Activated naive CD4-positive, alpha-beta T cell treated with anti-CD3 and anti-CD28 coated beads, Interleukin-2, amount 10 ng/mL, durations not matched to agents 7 days and 5 days (primary cell): Measurements from ENCODE around the gene BCL2A1.
"Not testable (repeated sequence)": the region's sequence is repeated elsewhere in the genome, so short reads cannot be mapped to it uniquely, and the experiment has no call there.

Experiments used
- CTCF ChIA-PET: fragments of 350-600 bp; sonication (Branson Sonifier 250); formaldehyde crosslinking; loops from one replicate; lab custom pipeline; 2021; ENCODE audit warnings: antibody characterized with exemption; lab: Charles Lee
- DNase-seq: peaks from one replicate; pipeline ENCODE4 v3.0.0-alpha.2; 2020
- H3K27ac Mint-ChIP-seq: one replicate; pipeline ENCODE4 v1.8.0; 2021; ENCODE audit warnings: mild to moderate bottlenecking, moderate library complexity, mixed read lengths
- H3K27me3 Mint-ChIP-seq: one replicate; pipeline ENCODE4 v1.8.0; 2021; ENCODE audit warnings: mild to moderate bottlenecking, mixed read lengths
- H3K36me3 Mint-ChIP-seq: one replicate; pipeline ENCODE4 v1.8.0; 2021; ENCODE audit warnings: mixed read lengths
- H3K4me1 Mint-ChIP-seq: one replicate; pipeline ENCODE4 v1.8.0; 2021; ENCODE audit warnings: mixed read lengths
- H3K4me3 Mint-ChIP-seq: one replicate; pipeline ENCODE4 v1.8.0; 2021; ENCODE audit warnings: mild to moderate bottlenecking, moderate library complexity, mixed read lengths
- H3K9me3 Mint-ChIP-seq: one replicate; pipeline ENCODE4 v1.8.0; 2021; ENCODE audit warnings: mixed read lengths

BCL2A1 gene

GRCh38 chr15:79970624-79971434 is at the start of gene BCL2A1:
Gene BCL2A1, minus strand, starts transcription at chr15:79971196. Its CDS starts 77 bp downstream, at chr15:79971119.
- Mint-ChIP-seq H3K27ac (peak within 1 kb of the TSS; percentile 97), H3K36me3 (peaks cover 14% of the 10 kb centered on the region), H3K4me1 (peaks cover 59% of the 10 kb centered on the region), H3K9me3 (no peaks in the 10 kb centered on the region), H3K27me3 (no peaks in the 10 kb centered on the region), H3K4me3 (peak within 1 kb of the TSS; percentile 84)
- CTCF ChIA-PET, result interaction anchor here (1.3 kb wide), 1 partner anchor 47 kb away, joined by 4 read pairs; no protein-coding TSS in a partner anchor
- peak; percentile 70 for DNase-seq

- H3K4me1 Mint-ChIP-seq, result peaks cover 22% of the 10 kb centered on the region
- H3K9me3 Mint-ChIP-seq, result peaks cover 7% of the 10 kb centered on the region
- H3K27ac Mint-ChIP-seq, result no peak overlapping the region
- H3K4me3 Mint-ChIP-seq, result no peak overlapping the region
- no peak for DNase-seq
- H3K36me3 Mint-ChIP-seq, result no peaks in the 10 kb centered on the region
- CTCF ChIA-PET, result no interaction called here
- H3K27me3 Mint-ChIP-seq, result no peaks in the 10 kb centered on the region
These were observed 49.7 kb upstream of the BCL2A1 start for GRCh38 chr15:80020731-80021130.

GRCh38 chr15:80020149-80020548 is 49.2 kb upstream of the BCL2A1 start:
- H3K27ac Mint-ChIP-seq, DNase-seq, H3K4me3 Mint-ChIP-seq, H3K36me3 Mint-ChIP-seq, H3K27me3 Mint-ChIP-seq, CTCF ChIA-PET, H3K9me3 Mint-ChIP-seq: not testable (repeated sequence)
- peaks cover 17% of the 10 kb centered on the region for H3K4me1 Mint-ChIP-seq

- Mint-ChIP-seq H3K27me3 (no peaks in the 10 kb centered on the region), H3K4me3 (no peak overlapping the region), H3K27ac (no peak overlapping the region), H3K4me1 (peaks cover 17% of the 10 kb centered on the region), H3K36me3 (no peaks in the 10 kb centered on the region), H3K9me3 (peaks cover 7% of the 10 kb centered on the region)
- CTCF ChIA-PET, result no interaction called here
- no peak for DNase-seq
These were observed 48.3 kb upstream of the BCL2A1 start for GRCh38 chr15:80019168-80019745.

GRCh38 chr15:80017139-80017538 is 46.1 kb upstream of the BCL2A1 start:
- CTCF ChIA-PET, H3K36me3 Mint-ChIP-seq, H3K27ac Mint-ChIP-seq, H3K4me3 Mint-ChIP-seq, H3K4me1 Mint-ChIP-seq, H3K27me3 Mint-ChIP-seq, DNase-seq, H3K9me3 Mint-ChIP-seq: not testable (repeated sequence)

- H3K36me3 Mint-ChIP-seq, H3K27ac Mint-ChIP-seq, H3K27me3 Mint-ChIP-seq, H3K4me3 Mint-ChIP-seq, H3K4me1 Mint-ChIP-seq, H3K9me3 Mint-ChIP-seq, DNase-seq, CTCF ChIA-PET: not testable (repeated sequence)
These were observed 45.5 kb upstream of the BCL2A1 start for GRCh38 chr15:80016506-80016905.

- Mint-ChIP-seq H3K9me3 (peaks cover 3% of the 10 kb centered on the region), H3K36me3 (no peaks in the 10 kb centered on the region), H3K4me1 (peaks cover 7% of the 10 kb centered on the region), H3K27ac (no peak overlapping the region), H3K27me3 (peaks cover 5% of the 10 kb centered on the region), H3K4me3 (no peak overlapping the region)
- no peak for DNase-seq
- CTCF ChIA-PET, result no interaction called here
These were observed 44.2 kb upstream of the BCL2A1 start for GRCh38 chr15:80015156-80015555.

GRCh38 chr15:80014186-80014585 is 43.2 kb upstream of the BCL2A1 start:
- H3K27ac Mint-ChIP-seq, H3K27me3 Mint-ChIP-seq, CTCF ChIA-PET, DNase-seq, H3K4me3 Mint-ChIP-seq, H3K9me3 Mint-ChIP-seq, H3K4me1 Mint-ChIP-seq, H3K36me3 Mint-ChIP-seq: not testable (repeated sequence)

GRCh38 chr15:80012060-80012726 is 41.2 kb upstream of the BCL2A1 start:
- Mint-ChIP-seq H3K27ac (no peak overlapping the region), H3K36me3 (no peaks in the 10 kb centered on the region), H3K9me3 (peaks cover 3% of the 10 kb centered on the region), H3K4me1 (no peaks in the 10 kb centered on the region), H3K27me3 (peaks cover 5% of the 10 kb centered on the region), H3K4me3 (no peak overlapping the region)
- CTCF ChIA-PET, result no interaction called here
- no peak for DNase-seq

GRCh38 chr15:80011596-80011995 is 40.6 kb upstream of the BCL2A1 start:
- no peaks in the 10 kb centered on the region for H3K36me3 Mint-ChIP-seq
- H3K4me1 Mint-ChIP-seq, result no peaks in the 10 kb centered on the region
- H3K27ac Mint-ChIP-seq, result no peak overlapping the region
- CTCF ChIA-PET, result no interaction called here
- no peak overlapping the region for H3K4me3 Mint-ChIP-seq
- no peak for DNase-seq
- H3K27me3 Mint-ChIP-seq, result peaks cover 5% of the 10 kb centered on the region
- H3K9me3 Mint-ChIP-seq, result no peaks in the 10 kb centered on the region

GRCh38 chr15:80011041-80011523 is 40.1 kb upstream of the BCL2A1 start:
- H3K27ac Mint-ChIP-seq, H3K4me1 Mint-ChIP-seq, H3K27me3 Mint-ChIP-seq, DNase-seq, H3K36me3 Mint-ChIP-seq, CTCF ChIA-PET, H3K4me3 Mint-ChIP-seq, H3K9me3 Mint-ChIP-seq: not testable (repeated sequence)

GRCh38 chr15:80010131-80010673 is 39.2 kb upstream of the BCL2A1 start:
- no peak overlapping the region for H3K27ac Mint-ChIP-seq
- no peaks in the 10 kb centered on the region for H3K9me3 Mint-ChIP-seq
- CTCF ChIA-PET, result no interaction called here
- H3K4me3 Mint-ChIP-seq, result no peak overlapping the region
- no peaks in the 10 kb centered on the region for H3K36me3 Mint-ChIP-seq
- H3K27me3 Mint-ChIP-seq, result peaks cover 5% of the 10 kb centered on the region
- H3K4me1 Mint-ChIP-seq, result no peaks in the 10 kb centered on the region
- DNase-seq, result no peak

GRCh38 chr15:80007532-80007931 is 36.5 kb upstream of the BCL2A1 start:
- no peak for DNase-seq
- Mint-ChIP-seq H3K9me3 (no peaks in the 10 kb centered on the region), H3K4me3 (no peak overlapping the region), H3K27ac (no peak overlapping the region), H3K36me3 (no peaks in the 10 kb centered on the region), H3K4me1 (no peaks in the 10 kb centered on the region), H3K27me3 (no peaks in the 10 kb centered on the region)
- CTCF ChIA-PET, result interaction anchor here (1.3 kb wide), 1 partner anchor 154 kb away, joined by 5 read pairs; no protein-coding TSS in a partner anchor

GRCh38 chr15:80006946-80007345 is 36.0 kb upstream of the BCL2A1 start:
- no peak for DNase-seq
- H3K27ac Mint-ChIP-seq, result no peak overlapping the region
- H3K4me1 Mint-ChIP-seq, result no peaks in the 10 kb centered on the region
- H3K4me3 Mint-ChIP-seq, result no peak overlapping the region
- CTCF ChIA-PET, result interaction anchor here (1.2 to 1.3 kb wide), 2 partner anchors 14 to 154 kb away, joined by 5 read pairs; no protein-coding TSS in a partner anchor
- H3K27me3 Mint-ChIP-seq, result no peaks in the 10 kb centered on the region
- H3K9me3 Mint-ChIP-seq, result no peaks in the 10 kb centered on the region
- no peaks in the 10 kb centered on the region for H3K36me3 Mint-ChIP-seq
